ENCODE data around the gene QKI.

QKI gene

DNA sequence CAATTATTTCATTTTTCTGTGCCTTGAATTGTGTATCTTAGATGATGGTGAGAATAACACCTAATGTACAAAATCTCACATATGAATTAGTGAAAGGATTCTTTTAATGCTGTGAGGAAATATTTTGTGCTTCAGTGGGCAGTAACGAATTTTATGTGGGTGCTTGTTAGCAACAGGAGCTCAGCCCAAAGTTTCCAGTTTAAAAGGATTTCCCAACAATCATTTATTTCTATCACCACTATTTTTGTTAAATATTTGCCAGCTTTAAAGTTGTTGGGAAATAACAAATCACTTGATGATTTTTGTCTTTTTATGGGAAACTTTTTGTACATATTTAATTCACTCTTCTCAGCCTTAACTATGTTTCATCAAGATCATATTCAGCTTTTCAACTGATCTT is 111.8 kb downstream of the QKI start:
- no peak overlapping the region for H3K4me3 ChIP-seq (ENCODE audit: low read length, poor library complexity, severe bottlenecking)
- H3K36me3 ChIP-seq (ENCODE audit: insufficient read depth, low read length): no peaks in the 10 kb centered on the region
- H3F3A ChIP-seq (ENCODE audit: low read depth): no peaks in the 10 kb centered on the region
- H3K4me2 ChIP-seq (ENCODE audit: low read depth, low read length, poor library complexity, severe bottlenecking): no peak overlapping the region
- TF ChIP-seq, protein P1, sequence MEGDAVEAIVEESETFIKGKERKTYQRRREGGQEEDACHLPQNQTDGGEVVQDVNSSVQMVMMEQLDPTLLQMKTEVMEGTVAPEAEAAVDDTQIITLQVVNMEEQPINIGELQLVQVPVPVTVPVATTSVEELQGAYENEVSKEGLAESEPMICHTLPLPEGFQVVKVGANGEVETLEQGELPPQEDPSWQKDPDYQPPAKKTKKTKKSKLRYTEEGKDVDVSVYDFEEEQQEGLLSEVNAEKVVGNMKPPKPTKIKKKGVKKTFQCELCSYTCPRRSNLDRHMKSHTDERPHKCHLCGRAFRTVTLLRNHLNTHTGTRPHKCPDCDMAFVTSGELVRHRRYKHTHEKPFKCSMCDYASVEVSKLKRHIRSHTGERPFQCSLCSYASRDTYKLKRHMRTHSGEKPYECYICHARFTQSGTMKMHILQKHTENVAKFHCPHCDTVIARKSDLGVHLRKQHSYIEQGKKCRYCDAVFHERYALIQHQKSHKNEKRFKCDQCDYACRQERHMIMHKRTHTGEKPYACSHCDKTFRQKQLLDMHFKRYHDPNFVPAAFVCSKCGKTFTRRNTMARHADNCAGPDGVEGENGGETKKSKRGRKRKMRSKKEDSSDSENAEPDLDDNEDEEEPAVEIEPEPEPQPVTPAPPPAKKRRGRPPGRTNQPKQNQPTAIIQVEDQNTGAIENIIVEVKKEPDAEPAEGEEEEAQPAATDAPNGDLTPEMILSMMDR (conservative IDR thresholded peaks at IDR 0.05; ENCODE audit: low read length): no peak
- no peak for TF ChIP-seq EZH2phosphoT487 (IDR thresholded peaks at IDR 0.05; ENCODE audit: borderline replicate concordance)
- H3K27me3 ChIP-seq (ENCODE audit: insufficient read depth, low read length, poor library complexity, severe bottlenecking): no peaks in the 10 kb centered on the region
- no peaks in the 10 kb centered on the region for H3K9me2 ChIP-seq (replicated peaks; ENCODE audit: low read depth, low read length)
- H3K9me3 ChIP-seq (ENCODE audit: insufficient read depth, low read depth, low read length): no peaks in the 10 kb centered on the region
- no peak overlapping the region for H3K9ac ChIP-seq (ENCODE audit: low read depth, low read length, poor library complexity, severe bottlenecking)
- H3K79me2 ChIP-seq (ENCODE audit: insufficient read depth, low read length): no peaks in the 10 kb centered on the region
- H2AFZ ChIP-seq (ENCODE audit: low read length): no peak overlapping the region
- H4K20me1 ChIP-seq (ENCODE audit: insufficient read depth, low read length, poor library complexity, severe bottlenecking): no peaks in the 10 kb centered on the region
- no peaks in the 10 kb centered on the region for H3K4me1 ChIP-seq (ENCODE audit: insufficient read depth, low read length, poor library complexity, severe bottlenecking)

DNA sequence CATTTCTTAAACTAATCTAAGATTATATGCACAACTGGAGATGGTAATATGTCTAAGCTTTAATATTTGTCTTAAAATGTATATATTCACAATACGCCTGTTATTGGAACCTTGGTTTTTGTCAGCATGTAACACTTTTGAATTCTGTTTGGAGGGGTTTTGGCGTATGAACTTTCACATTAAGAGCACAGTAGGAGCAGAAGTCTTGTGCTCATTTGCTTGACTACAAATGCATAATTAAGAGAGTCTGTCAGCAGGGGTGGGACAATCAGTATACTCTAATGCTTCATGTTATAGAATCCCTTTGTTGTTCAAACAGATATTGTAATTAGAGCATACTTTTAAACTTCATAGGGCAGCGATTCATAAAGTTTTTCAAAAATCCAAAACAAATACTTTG is 112.8 kb downstream of the QKI start:
- Histone ChIP-seq H4K20me1 (ENCODE audit: insufficient read depth, low read length, poor library complexity, severe bottlenecking) (no peaks in the 10 kb centered on the region), H3K27me3 (ENCODE audit: insufficient read depth, low read length, poor library complexity, severe bottlenecking) (no peaks in the 10 kb centered on the region), H2AFZ (ENCODE audit: low read length) (no peak overlapping the region), H3K4me2 (ENCODE audit: low read depth, low read length, poor library complexity, severe bottlenecking) (no peak overlapping the region), H3K9ac (ENCODE audit: low read depth, low read length, poor library complexity, severe bottlenecking) (no peak overlapping the region), H3K9me2 (replicated peaks; ENCODE audit: low read depth, low read length) (no peaks in the 10 kb centered on the region), H3K9me3 (ENCODE audit: insufficient read depth, low read depth, low read length) (no peaks in the 10 kb centered on the region), H3K4me1 (ENCODE audit: insufficient read depth, low read length, poor library complexity, severe bottlenecking) (no peaks in the 10 kb centered on the region), H3K79me2 (ENCODE audit: insufficient read depth, low read length) (no peaks in the 10 kb centered on the region), H3K36me3 (ENCODE audit: insufficient read depth, low read length) (no peaks in the 10 kb centered on the region), H3F3A (ENCODE audit: low read depth) (no peaks in the 10 kb centered on the region), H3K4me3 (ENCODE audit: low read length, poor library complexity, severe bottlenecking) (no peak overlapping the region)
- TF ChIP-seq, protein P1 (conservative IDR thresholded peaks at IDR 0.05; ENCODE audit: low read length): no peak
- no peak for TF ChIP-seq EZH2phosphoT487 (IDR thresholded peaks at IDR 0.05; ENCODE audit: borderline replicate concordance)

DNA sequence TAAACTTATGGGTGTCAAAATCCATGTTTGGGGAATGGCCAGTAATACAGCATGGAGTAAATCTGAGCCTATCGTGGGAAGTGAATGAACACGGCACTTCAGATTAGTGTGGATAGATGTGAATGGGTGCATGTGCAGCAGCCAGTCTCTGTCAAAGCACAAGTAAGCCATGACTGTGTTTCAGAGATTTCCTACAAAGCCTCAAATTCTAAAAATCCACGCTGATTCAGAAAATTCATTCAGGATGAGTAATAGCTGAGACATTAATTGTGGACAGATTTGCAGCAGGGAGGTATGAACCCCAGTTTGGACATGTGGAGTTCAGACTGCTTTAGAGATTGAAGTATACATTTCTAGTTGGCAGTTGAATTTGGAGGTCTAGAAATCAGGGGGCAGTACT is 115.1 kb downstream of the QKI start:
- Histone ChIP-seq H3K9ac (ENCODE audit: low read depth, low read length, poor library complexity, severe bottlenecking) (no peak overlapping the region), H3K9me3 (ENCODE audit: insufficient read depth, low read depth, low read length) (no peaks in the 10 kb centered on the region), H3K36me3 (ENCODE audit: insufficient read depth, low read length) (no peaks in the 10 kb centered on the region), H3K79me2 (ENCODE audit: insufficient read depth, low read length) (no peaks in the 10 kb centered on the region), H3K9me2 (replicated peaks; ENCODE audit: low read depth, low read length) (no peaks in the 10 kb centered on the region), H3K27me3 (ENCODE audit: insufficient read depth, low read length, poor library complexity, severe bottlenecking) (no peaks in the 10 kb centered on the region), H2AFZ (ENCODE audit: low read length) (no peak overlapping the region), H3K4me1 (ENCODE audit: insufficient read depth, low read length, poor library complexity, severe bottlenecking) (no peaks in the 10 kb centered on the region), H3K4me3 (ENCODE audit: low read length, poor library complexity, severe bottlenecking) (no peak overlapping the region), H3F3A (ENCODE audit: low read depth) (no peaks in the 10 kb centered on the region), H4K20me1 (ENCODE audit: insufficient read depth, low read length, poor library complexity, severe bottlenecking) (no peaks in the 10 kb centered on the region), H3K4me2 (ENCODE audit: low read depth, low read length, poor library complexity, severe bottlenecking) (no peak overlapping the region)
- TF ChIP-seq EZH2phosphoT487 (IDR thresholded peaks at IDR 0.05; ENCODE audit: borderline replicate concordance): no peak
- TF ChIP-seq, protein P1 (conservative IDR thresholded peaks at IDR 0.05; ENCODE audit: low read length): no peak
